Testis (tissue), 2 donors: ENCODE data around the gene RANBP3.
"Not testable (repeated sequence)": the region's sequence is repeated elsewhere in the genome, so short reads cannot be mapped to it uniquely, and the experiment has no call there.

Experiments used
- CTCF ChIP-seq, 3 experiments: fragments of 450-650 bp in 2 of 3; fragments of 200-600 bp in 1 of 3; sonication (generic) in 1 of 3; IDR thresholded peaks; one replicate each; pipeline ENCODE4 v1.5.1; 2016 to 2019; ENCODE audit warnings: antibody characterized with exemption in 3 of 3, mild to moderate bottlenecking in 2 of 3, moderate library complexity in 1 of 3
- POLR2A ChIP-seq: fragments of 450-650 bp; IDR thresholded peaks from one replicate; pipeline ENCODE4 v1.6.1; 2017; ENCODE audit warnings: antibody characterized with exemption, mild to moderate bottlenecking, moderate library complexity

GRCh38 chr19:5883157-5883873 lies 94.6 kb downstream of the RANBP3 start:
- not testable (repeated sequence) for TF ChIP-seq CTCF (IDR thresholded peaks at IDR 0.05); POLR2A
